H1 (cell line): ENCODE results near the gene SPTBN4. TPM values are rescaled to one million over a fixed set of nuclear protein-coding genes. Genes with fewer than 3 reads are reported as not detected.

ENCODE experiments used
- ASH2L ChIP-seq: fragments of 200-600, 300-600 bp; sonication (generic); IDR thresholded peaks from one replicate; pipeline ENCODE4 v1.7.1; 2017; ENCODE audit warnings: low read length
- BCL11A ChIP-seq, 2 experiments: IDR thresholded peaks; one replicate each; pipeline ENCODE4 v1.6.1; 2011; ENCODE audit warnings: low read depth in 2 of 2, low read length in 2 of 2, mild to moderate bottlenecking in 2 of 2
- EGR1 ChIP-seq: IDR thresholded peaks from 2 replicates; pipeline ENCODE4 v1.6.1; 2011; ENCODE audit warnings: low read depth, low read length, borderline replicate concordance
- PHF8 ChIP-seq: fragments of 200-600 bp; sonication (generic); conservative IDR thresholded peaks from 2 replicates; pipeline ENCODE4 v1.7.1; 2012; ENCODE audit warnings: low read depth, mild to moderate bottlenecking, inconsistent platforms, low read length, moderate library complexity
- POLR2A ChIP-seq, 2 experiments: IDR thresholded peaks; 1 replicate in 1 of 2; 2 replicates in 1 of 2; pipeline ENCODE4 v1.6.1; 2011; ENCODE audit warnings: low read depth in 2 of 2, low read length in 2 of 2, mild to moderate bottlenecking in 2 of 2; ENCODE audit errors: control extremely low read depth in 1 of 2
- POLR2AphosphoS5 ChIP-seq: IDR thresholded peaks from 2 replicates; pipeline ENCODE4 v1.6.1; 2011; ENCODE audit warnings: low read depth, low read length
- POU5F1 ChIP-seq: IDR thresholded peaks from 2 replicates; pipeline ENCODE4 v1.6.1; 2011; ENCODE audit warnings: low read depth, mild to moderate bottlenecking, low read length, moderate library complexity
- RXRA ChIP-seq: IDR thresholded peaks from 2 replicates; pipeline ENCODE4 v1.6.1; 2011; ENCODE audit warnings: low read depth, mild to moderate bottlenecking, low read length, moderate library complexity; ENCODE audit not compliant: insufficient read depth
- SIRT6 ChIP-seq: IDR thresholded peaks from one replicate; pipeline ENCODE4 v1.7.1; 2012; ENCODE audit warnings: low read length, inconsistent platforms
- SP4 ChIP-seq: IDR thresholded peaks from 2 replicates; pipeline ENCODE4 v1.6.1; 2012; ENCODE audit warnings: low read length, inconsistent platforms
- TAF1 ChIP-seq: IDR thresholded peaks from 2 replicates; pipeline ENCODE4 v1.6.1; 2011; ENCODE audit warnings: mild to moderate bottlenecking, low read depth, low read length
- TCF12 ChIP-seq: IDR thresholded peaks from 2 replicates; pipeline ENCODE4 v1.6.1; 2011; ENCODE audit warnings: low read depth, mild to moderate bottlenecking, low read length
- polyA plus RNA-seq, 7 experiments: library from polyadenylated mRNA; depleted of rRNA in 3 of 7; stranded (reverse) in 5 of 7; unstranded in 2 of 7; fragments of >200 nt in 5 of 7; fragments of 200-250 nt in 2 of 7; gene quantifications; 1 replicate in 5 of 7; 2 replicates in 1 of 7; 4 replicates in 1 of 7; pipeline versions ENCODE4 v1.2.1 to v1.2.3, GENCODE V29; 2011 to 2013; ENCODE audit warnings: missing spikeins in 2 of 7, mixed read lengths in 2 of 7
- total RNA-seq: library from RNA; stranded (reverse); fragmentation: NEBNext Ultra II Directional; extraction: Animal tissue kit (Norgen Biotek cat#: 25700); gene quantifications from 2 replicates; pipeline ENCODE4 v1.2.1, GENCODE V29; 2021
- TF ChIP-seq, protein P1 (sequence below): IDR thresholded peaks from 2 replicates; pipeline ENCODE4 v1.6.1; 2011; ENCODE audit warnings: low read depth, mild to moderate bottlenecking, low read length; ENCODE audit not compliant: insufficient read depth

Gene SPTBN4
- total and polyA plus RNA-seq, 2 of the 8 experiments (the other 6 are each of a cell fraction or from before 2014, with no cell fraction given): 1.9 to 3.0 TPM

DNA sequence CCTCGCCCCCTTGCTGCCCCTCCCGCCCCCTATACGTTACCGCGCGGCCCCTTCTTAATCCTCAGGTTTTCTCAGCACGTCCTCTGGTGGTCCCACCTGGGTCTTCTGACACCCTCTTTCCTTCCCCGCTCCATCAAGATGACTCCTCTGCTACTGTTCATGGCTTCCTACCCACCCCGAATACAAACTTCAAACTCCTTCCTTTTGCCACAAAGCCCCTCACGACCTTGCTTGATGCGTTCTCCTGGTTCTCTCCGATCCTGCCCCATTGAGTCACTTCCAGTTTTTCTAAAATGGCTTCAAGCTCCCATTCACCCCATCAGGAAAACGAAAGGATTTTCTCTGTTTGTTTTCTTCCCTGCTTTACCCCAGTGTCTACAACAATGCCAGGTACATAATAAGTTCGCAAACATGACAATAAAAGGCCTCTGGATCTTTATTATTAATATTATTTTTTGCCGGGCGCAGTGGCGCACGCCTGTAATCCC is 21.9 kb upstream of the SPTBN4 start (continued):
- TF ChIP-seq RXRA (no peak), EGR1 (no peak), TAF1 (peak; percentile 73; the same call in 1 of the 2 replicates), SP4 (no peak; the same call in 1 of the 2 replicates), POU5F1 (no peak), POLR2AphosphoS5 (peak; percentile 72; the same call in 1 of the 2 replicates), POLR2A (IDR thresholded peaks at IDR 0.05; ENCODE audit: control extremely low read depth in 1 of 2, low read depth in 2 of 2, low read length in 2 of 2) (peak in 1 of 2 experiments; percentile 42; a peak in 1 of 3 replicates), SIRT6 (no peak), ASH2L (peak; percentile 26), PHF8 (0 out of 2 replicates have a peak, but pooled peaks have one; percentile 13), TCF12 (no peak), BCL11A (IDR thresholded peaks at IDR 0.05; ENCODE audit: low read depth in 2 of 2, low read length in 2 of 2) (no peak)
- TF ChIP-seq, protein P1, sequence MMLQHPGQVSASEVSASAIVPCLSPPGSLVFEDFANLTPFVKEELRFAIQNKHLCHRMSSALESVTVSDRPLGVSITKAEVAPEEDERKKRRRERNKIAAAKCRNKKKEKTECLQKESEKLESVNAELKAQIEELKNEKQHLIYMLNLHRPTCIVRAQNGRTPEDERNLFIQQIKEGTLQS: no peak
